K562 (cell line): Measurements from ENCODE around the gene LMNTD2. TPM values are rescaled to one million over a fixed set of nuclear protein-coding genes. Genes with fewer than 3 reads are reported as not detected.

Experiments used
- ATAC-seq: fragments of 200-7000 bp; cut with Tn5 transposase; 3 replicates; pipeline ENCODE4 v1.9.1; 2020; ENCODE audit warnings: moderate library complexity
- BruUV-seq: library from RNA; stranded (reverse); fragments of 400-500 nt; replicated peaks from 2 replicates; lab custom pipeline; 2021; lab: Mats Ljungman, UMichigan
- CTCF ChIA-PET: fragments of 300-600 bp; formaldehyde crosslinking; extraction: SDS; loops from one replicate; lab custom pipeline; 2021; ENCODE audit warnings: low intra/inter-chr PET ratio; lab: Yijun Ruan, JAX
- POLR2A ChIA-PET: fragments of 300-600, 350-650 bp; sonication (Branson Sonifier 250); formaldehyde crosslinking; extraction: SDS; loops from one replicate; lab custom pipeline; 2021; ENCODE audit warnings: antibody characterized with exemption, inconsistent platforms; lab: Yijun Ruan, JAX
- DNase-seq, 4 experiments: peaks; one replicate each; pipeline versions ENCODE4 v3.0.0 to v3.0.0-alpha.2; 2011 to 2018; ENCODE audit warnings: low spot score in 3 of 4, mixed read lengths in 3 of 4; ENCODE audit errors: extremely low read depth in 1 of 4
- FAIRE-seq: peaks from 2 replicates; lab custom pipeline; 2011; peaks lifted over from hg19 to GRCh38; lab: Jason Lieb, UNC
- H2AFZ ChIP-seq: 2 replicates; pipeline ENCODE4 v1.6.0; 2011; ENCODE audit warnings: low read depth, low read length, control low read depth, inconsistent platforms
- H3K27ac ChIP-seq: fragments of 200-600 bp; 3 replicates; pipeline ENCODE4 v1.8.0; 2011; ENCODE audit warnings: low read depth, mild to moderate bottlenecking, control low read depth, inconsistent platforms, low read length, moderate library complexity, mixed read lengths; ENCODE audit errors: extremely low read depth
- H3K27me3 ChIP-seq, 2 experiments: fragments of 300-600 bp in 1 of 2; 2 replicates in 1 of 2; 3 replicates in 1 of 2; pipeline versions ENCODE4 v1.6.0 to v1.8.0; 2011; ENCODE audit warnings: inconsistent platforms in 2 of 2, low read length in 2 of 2, mild to moderate bottlenecking in 1 of 2, mixed read lengths in 1 of 2, moderate library complexity in 1 of 2; ENCODE audit not compliant: control insufficient read depth in 2 of 2, insufficient read depth in 2 of 2
- H3K36me3 ChIP-seq: fragments of 300-600 bp; 3 replicates; pipeline ENCODE4 v1.8.0; 2011; ENCODE audit warnings: mild to moderate bottlenecking, low read length, inconsistent platforms; ENCODE audit not compliant: control insufficient read depth, insufficient read depth
- H3K4me1 ChIP-seq, 2 experiments: fragments of 200-600 bp in 1 of 2; replicated peaks in 1 of 2; 2 replicates in 1 of 2; 3 replicates in 1 of 2; pipeline versions ENCODE4 v1.5.1 to v1.8.0; 2011; ENCODE audit warnings: inconsistent platforms in 2 of 2, low read length in 2 of 2, mild to moderate bottlenecking in 1 of 2, mixed read lengths in 1 of 2, moderate library complexity in 1 of 2; ENCODE audit not compliant: control insufficient read depth in 2 of 2, insufficient read depth in 2 of 2
- H3K4me2 ChIP-seq: 2 replicates; pipeline ENCODE4 v1.6.1; 2011; ENCODE audit warnings: low read length, control low read depth, inconsistent platforms, mixed read lengths; ENCODE audit not compliant: insufficient read depth
- H3K4me3 ChIP-seq: fragments of 200-600 bp; sonication (generic), shearing (Covaris generic); 2 replicates; pipeline ENCODE4 v1.5.1; 2016; ENCODE audit warnings: control low read depth, inconsistent platforms
- H3K79me2 ChIP-seq: fragments of 200-600 bp; 3 replicates; pipeline ENCODE4 v1.8.0; 2011; ENCODE audit warnings: low read length, inconsistent platforms; ENCODE audit not compliant: control insufficient read depth, insufficient read depth
- H3K9ac ChIP-seq, 2 experiments: 2 replicates each; pipeline versions ENCODE4 v1.6.0 to v1.6.1; 2011; ENCODE audit warnings: low read depth in 2 of 2, low read length in 2 of 2, control low read depth in 1 of 2, inconsistent platforms in 1 of 2, mild to moderate bottlenecking in 1 of 2, mixed read lengths in 1 of 2; ENCODE audit not compliant: insufficient read depth in 1 of 2
- H3K9me1 ChIP-seq: one replicate; pipeline ENCODE4 v1.6.0; 2011; ENCODE audit warnings: inconsistent platforms, mild to moderate bottlenecking, low read length, moderate library complexity; ENCODE audit not compliant: control insufficient read depth, insufficient read depth
- H3K9me3 ChIP-seq: replicated peaks from 2 replicates; pipeline ENCODE4 v1.5.1; 2011; ENCODE audit warnings: low read depth, low read length, inconsistent platforms; ENCODE audit not compliant: control insufficient read depth, insufficient read depth
- H4K20me1 ChIP-seq: replicated peaks from 2 replicates; pipeline ENCODE4 v1.6.1; 2011; ENCODE audit warnings: low read length, inconsistent platforms, mixed read lengths; ENCODE audit not compliant: control insufficient read depth, insufficient read depth
- OTX1 ChIP-seq: fragments of 450-650 bp; formaldehyde crosslinking; IDR thresholded peaks from 2 replicates; pipeline ENCODE4 v1.4.0; 2022; ENCODE audit warnings: mild to moderate bottlenecking
- POLR2G ChIP-seq: fragments of 200-400 bp; formaldehyde crosslinking; IDR thresholded peaks from 2 replicates; pipeline ENCODE4 v1.6.1; 2017; ENCODE audit warnings: low read depth, mild to moderate bottlenecking, antibody characterized with exemption, low read length, moderate library complexity
- WGBS: fragments of 100-300 bp; shearing (Covaris generic); methylation state at CpG from one replicate; pipeline ENCODE4 v1.1.6; 2016; ENCODE audit warnings: low coverage, mixed read lengths; ENCODE audit not compliant: insufficient coverage; ENCODE audit errors: missing lambda C conversion rate; 5-methylcytosine and 5-hydroxymethylcytosine counted together
- in situ Hi-C: fragments of 300-500 bp; cut with MboI; formaldehyde crosslinking; loops from 4 replicates; pipeline ENCODE4 v1.15.0; 2018; ENCODE audit warnings: inconsistent platforms, mixed read lengths
- intact Hi-C: fragments of 100-400 bp; cut with micrococcal nuclease; formaldehyde crosslinking; loops from 2 replicates; pipeline ENCODE4 v1.14.2; 2022
- polyA plus RNA-seq, 8 experiments: library from polyadenylated mRNA; depleted of rRNA in 4 of 8; stranded (reverse) in 5 of 8; unstranded in 3 of 8; fragments of >200 nt; fragmentation: Nextera tagmentation in 2 of 8; fragmentation: Illumina TruSeq in 1 of 8; extraction: Ambion mirVana in 2 of 8; extraction: Trizol in 1 of 8; gene quantifications; 2 replicates each; pipeline versions ENCODE4 v1.2.1 to v1.2.3, GENCODE V29; 2011 to 2014; ENCODE audit warnings: inconsistent platforms in 1 of 8, missing spikeins in 1 of 8
- total RNA-seq, 7 experiments: library from RNA; depleted of rRNA in 6 of 7; stranded (reverse); fragments of >200 nt in 6 of 7; fragmentation: Illumina TruSeq in 2 of 7; extraction: Trizol in 2 of 7; gene quantifications; 2 replicates each; pipeline versions ENCODE4 v1.2.1 to v1.2.3, GENCODE V29; 2011 to 2021; ENCODE audit warnings: low replicate concordance in 1 of 7
- TF ChIP-seq, protein P1 (sequence below), 3 experiments: IDR thresholded peaks in 2 of 3; conservative IDR thresholded peaks in 1 of 3; 2 replicates each; pipeline ENCODE4 v1.5.1; 2011 to 2012; ENCODE audit warnings: low read length in 3 of 3, mild to moderate bottlenecking in 3 of 3, control low read depth in 2 of 3, improper control_type of control experiment in 1 of 3, inconsistent platforms in 1 of 3, low read depth in 1 of 3, mixed read lengths in 1 of 3, moderate library complexity in 1 of 3; ENCODE audit not compliant: insufficient read depth in 2 of 3

LMNTD2 gene
- total and polyA plus RNA-seq, 9 of the 15 experiments (the other 6 are each of a cell fraction or from before 2014, with no cell fraction given) = 0.48 to 4.2 (median 1.5) TPM; not detected in 3

- intact Hi-C loops (no loop called here), in situ Hi-C loops (no loop called here)
- ChIA-PET POLR2A (interaction anchor here (1.7 kb wide), 1 partner anchor 9 kb away, joined by 4 read pairs; no protein-coding TSS in a partner anchor), CTCF (no interaction called here)
- H2AFZ ChIP-seq = no peak overlapping the region
- peak; percentile 88 for ATAC-seq
- no peaks in the 10 kb centered on the region for H3K27me3 ChIP-seq
- no TSS peak for BruUV-seq
- no peaks in the 10 kb centered on the region for H4K20me1 ChIP-seq
- no peak overlapping the region for H3K4me3 ChIP-seq
- no peaks in the 10 kb centered on the region; the same call in 1 of the 3 replicates for H3K79me2 ChIP-seq
- peak in 1 of 4 experiments; percentile 47 for DNase-seq
- H3K27ac ChIP-seq = no peak overlapping the region
- peak overlapping the region in 1 of 2 experiments; percentile 48; a peak in 1 of 4 replicates for H3K9ac ChIP-seq
- no peaks in the 10 kb centered on the region for H3K9me1 ChIP-seq
- peaks cover 90% of the 10 kb centered on the region for H3K36me3 ChIP-seq
- 95% methylated on average over 17 of the region's 29 CpGs for WGBS
- no peak overlapping the region for H3K4me2 ChIP-seq
- peaks cover 0 to 17% of the 10 kb centered on the region in 2 experiments; a peak in 1 of 5 replicates for H3K4me1 ChIP-seq
- FAIRE-seq = no peak
- H3K9me3 ChIP-seq = no peaks in the 10 kb centered on the region
- TF ChIP-seq POLR2G (peak; percentile 48; the same call in 1 of the 2 replicates), OTX1 (CRISPR knock-in tag) (no peak)
- TF ChIP-seq, protein P1, sequence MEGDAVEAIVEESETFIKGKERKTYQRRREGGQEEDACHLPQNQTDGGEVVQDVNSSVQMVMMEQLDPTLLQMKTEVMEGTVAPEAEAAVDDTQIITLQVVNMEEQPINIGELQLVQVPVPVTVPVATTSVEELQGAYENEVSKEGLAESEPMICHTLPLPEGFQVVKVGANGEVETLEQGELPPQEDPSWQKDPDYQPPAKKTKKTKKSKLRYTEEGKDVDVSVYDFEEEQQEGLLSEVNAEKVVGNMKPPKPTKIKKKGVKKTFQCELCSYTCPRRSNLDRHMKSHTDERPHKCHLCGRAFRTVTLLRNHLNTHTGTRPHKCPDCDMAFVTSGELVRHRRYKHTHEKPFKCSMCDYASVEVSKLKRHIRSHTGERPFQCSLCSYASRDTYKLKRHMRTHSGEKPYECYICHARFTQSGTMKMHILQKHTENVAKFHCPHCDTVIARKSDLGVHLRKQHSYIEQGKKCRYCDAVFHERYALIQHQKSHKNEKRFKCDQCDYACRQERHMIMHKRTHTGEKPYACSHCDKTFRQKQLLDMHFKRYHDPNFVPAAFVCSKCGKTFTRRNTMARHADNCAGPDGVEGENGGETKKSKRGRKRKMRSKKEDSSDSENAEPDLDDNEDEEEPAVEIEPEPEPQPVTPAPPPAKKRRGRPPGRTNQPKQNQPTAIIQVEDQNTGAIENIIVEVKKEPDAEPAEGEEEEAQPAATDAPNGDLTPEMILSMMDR (IDR thresholded peaks at IDR 0.05 in 2 of 3, conservative IDR thresholded peaks at IDR 0.05 in 1 of 3; ENCODE audit: insufficient read depth in 2 of 3, low read depth in 1 of 3, low read length in 3 of 3) = peak; percentile 16 to 46 (median 29); a peak in 4 of 6 replicates
Measured at GRCh38 chr11:597166-597725, 36.7 kb upstream of the LMNTD2 start.
